CD4-positive, alpha-beta T cell treated with Interleukin-6 at 100 ng/mL for 8 hours (primary cell): ENCODE results near the gene CD28.
A peak's percentile ranks its signal among the peaks of the same experiment; 100 is the strongest.
"Not testable (repeated sequence)": the region's sequence is repeated elsewhere in the genome, so short reads cannot be mapped to it uniquely, and the experiment has no call there.

Source experiments
- DNase-seq: peaks from one replicate; pipeline ENCODE4 v3.0.0-alpha.2; 2020; ENCODE audit warnings: mixed read lengths, low spot score

CD28 gene

DNA sequence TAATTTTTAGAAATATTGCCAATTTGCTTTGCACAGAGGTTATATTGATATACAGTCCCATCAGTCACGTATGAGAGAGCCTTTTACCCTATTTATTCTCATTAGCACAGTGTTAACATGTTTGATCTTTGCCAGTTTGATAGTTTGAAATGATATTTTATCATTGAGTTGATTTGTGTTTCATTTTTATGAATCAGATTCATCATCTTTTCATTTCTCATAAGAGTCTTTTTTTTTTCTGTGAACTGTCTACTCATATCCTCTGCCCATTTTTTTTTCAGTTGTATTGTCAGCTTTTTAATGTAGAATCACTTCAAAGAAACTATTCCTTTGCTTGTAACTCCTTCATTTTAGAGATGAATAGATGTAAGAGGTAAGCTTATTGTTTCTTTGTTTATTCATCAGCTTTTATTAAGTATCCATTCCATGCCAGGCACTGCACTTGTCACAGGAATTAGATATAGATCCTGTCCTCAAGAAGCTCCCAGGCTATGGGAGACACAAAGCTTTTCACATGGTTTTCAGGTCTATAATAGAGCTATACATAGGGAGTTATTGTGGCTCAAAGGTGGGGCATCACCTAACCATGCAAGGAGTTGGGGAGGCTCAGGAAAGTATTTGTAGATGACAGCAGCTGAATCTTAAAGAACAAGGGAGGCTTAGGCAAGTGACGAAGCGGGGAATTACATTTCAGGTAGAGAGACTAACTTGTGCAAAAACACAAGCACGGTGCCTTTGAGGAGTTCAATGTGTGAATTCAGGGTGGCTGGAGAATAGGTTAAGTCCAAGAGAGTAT is 42.1 kb downstream of the CD28 start:
- DNase-seq = no peak

GRCh38 chr2:203750346-203751068 is 44.1 kb downstream of the CD28 start:
- no peak for DNase-seq

DNA sequence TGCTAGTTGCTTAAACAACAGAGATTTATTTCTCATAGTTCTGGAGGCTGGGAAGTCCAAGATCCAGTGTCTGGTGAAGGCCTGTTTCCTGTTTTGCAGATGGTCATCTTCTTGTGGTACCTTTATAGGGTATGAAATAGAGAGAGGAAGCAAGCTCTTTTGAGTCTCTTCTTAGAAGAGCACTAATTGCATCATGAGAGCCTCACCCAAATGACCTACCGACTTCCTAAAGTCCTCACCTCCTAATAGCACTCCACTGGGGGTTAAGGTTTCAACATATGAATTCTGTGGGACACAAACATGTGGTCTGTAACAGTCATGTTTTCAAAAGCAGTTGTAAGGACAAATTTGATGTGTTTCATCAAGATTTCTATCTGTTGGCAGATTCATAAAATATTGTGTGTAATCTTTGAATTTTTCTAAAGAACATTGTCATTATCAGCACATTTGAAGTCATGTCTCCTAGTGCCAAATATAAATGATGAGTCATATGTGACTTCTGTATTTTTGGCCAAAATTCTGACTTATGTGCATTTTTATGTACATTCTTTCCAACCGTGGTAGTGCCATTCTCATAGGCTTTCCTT is 45.3 kb downstream of the CD28 start:
- no peak for DNase-seq

DNA sequence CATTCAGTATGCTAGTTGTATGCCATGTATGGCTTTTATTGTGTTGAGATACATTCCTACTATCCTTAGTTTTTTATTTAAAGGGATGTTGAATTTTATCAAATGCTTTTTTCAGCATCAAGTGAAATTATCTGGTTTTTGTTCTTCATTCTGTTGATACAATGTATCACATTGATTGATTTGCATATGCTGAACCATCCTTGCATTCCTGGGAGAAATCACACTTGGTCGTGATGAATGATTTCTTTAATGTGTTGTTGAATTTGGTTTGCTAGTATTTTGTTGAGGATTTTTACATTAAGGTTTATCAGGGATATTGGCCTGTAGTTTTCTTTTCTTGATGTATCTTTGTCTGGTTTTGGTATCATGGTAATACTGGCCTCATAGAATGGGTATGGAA is 49.7 kb downstream of the CD28 start:
- no peak for DNase-seq

- no peak for DNase-seq
Measured at GRCh38 chr2:203758841-203759689, 52.6 kb downstream of the CD28 start.

GRCh38 chr2:203759690-203760365 is 53.4 kb downstream of the CD28 start:
- DNase-seq = no peak

DNA sequence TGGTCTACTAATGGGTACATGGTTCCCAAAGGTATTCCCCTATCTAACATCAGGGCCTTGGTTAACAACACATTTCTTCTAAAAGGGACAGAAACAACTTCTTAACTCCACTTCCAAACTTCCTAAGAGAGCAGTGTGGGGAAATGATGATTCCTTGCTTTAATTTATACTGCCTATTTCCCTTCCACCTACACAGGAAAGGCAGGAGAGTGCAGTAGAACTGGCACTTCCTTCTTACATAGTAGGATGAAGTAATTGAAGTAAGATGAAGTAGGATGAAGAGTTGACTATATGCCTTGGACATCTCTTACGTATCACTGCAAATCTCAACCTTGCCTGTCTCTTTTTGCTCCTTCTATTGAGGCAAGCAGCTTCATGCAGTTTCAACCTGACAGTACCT is 54.7 kb downstream of the CD28 start:
- DNase-seq = no peak

DNA sequence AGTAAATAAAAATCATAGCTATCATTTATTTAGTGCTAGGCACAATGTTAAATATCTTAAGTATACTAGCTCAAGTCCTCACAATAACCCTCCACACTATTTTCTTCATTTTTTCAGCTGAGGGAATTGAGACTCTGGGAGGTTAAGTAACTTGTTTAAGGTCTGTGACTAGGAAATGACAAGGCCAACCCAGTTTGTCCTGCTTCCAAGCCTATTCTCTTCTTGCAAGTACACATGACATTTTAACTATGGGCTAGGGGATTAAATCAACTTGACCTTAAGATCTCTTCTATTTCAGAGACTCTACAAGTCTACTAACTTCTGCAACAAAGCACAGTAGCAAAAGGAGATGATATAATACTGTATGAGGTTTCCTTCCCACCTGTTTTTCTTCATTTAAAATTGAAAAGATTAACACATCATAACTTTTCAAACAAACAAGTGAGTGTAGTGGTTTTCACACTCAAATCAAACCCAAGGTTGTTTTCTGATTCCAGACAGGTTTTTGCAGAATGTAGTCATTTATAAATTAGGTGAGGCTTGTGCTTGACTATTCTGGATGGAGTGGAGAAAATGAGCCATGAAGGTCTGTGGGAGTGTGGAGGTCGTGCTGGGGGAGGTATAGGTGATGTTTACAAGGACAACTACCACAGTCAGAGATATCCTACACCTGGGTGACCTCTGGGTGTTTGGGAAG is 57.0 kb downstream of the CD28 start:
- DNase-seq = no peak

GRCh38 chr2:203763938-203764664 is 57.7 kb downstream of the CD28 start:
- DNase-seq = peak; percentile 38

GRCh38 chr2:203772456-203773165 is 66.2 kb downstream of the CD28 start:
- DNase-seq = no peak

- DNase-seq = no peak
Measured at GRCh38 chr2:203774760-203775159, 68.3 kb downstream of the CD28 start.

DNA sequence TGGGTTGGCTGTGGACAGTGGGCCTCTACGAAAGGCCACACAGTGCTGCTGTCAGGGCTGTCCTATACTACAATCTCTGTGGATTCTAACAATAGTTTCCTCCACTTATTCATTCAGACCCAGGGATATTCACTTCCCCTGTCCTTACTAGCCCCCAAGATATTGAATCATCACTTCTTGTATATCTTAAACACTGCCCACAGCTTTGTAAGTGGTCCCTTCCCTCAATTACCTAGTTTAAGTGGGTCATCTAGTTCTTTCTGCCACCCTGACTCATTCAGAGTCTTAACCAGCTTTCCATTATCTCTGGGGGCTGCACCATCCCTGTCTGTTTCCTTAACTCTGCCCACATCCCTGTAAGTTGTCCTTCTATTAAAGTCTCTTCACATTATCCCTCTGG is 69.2 kb downstream of the CD28 start:
- no peak for DNase-seq

DNA sequence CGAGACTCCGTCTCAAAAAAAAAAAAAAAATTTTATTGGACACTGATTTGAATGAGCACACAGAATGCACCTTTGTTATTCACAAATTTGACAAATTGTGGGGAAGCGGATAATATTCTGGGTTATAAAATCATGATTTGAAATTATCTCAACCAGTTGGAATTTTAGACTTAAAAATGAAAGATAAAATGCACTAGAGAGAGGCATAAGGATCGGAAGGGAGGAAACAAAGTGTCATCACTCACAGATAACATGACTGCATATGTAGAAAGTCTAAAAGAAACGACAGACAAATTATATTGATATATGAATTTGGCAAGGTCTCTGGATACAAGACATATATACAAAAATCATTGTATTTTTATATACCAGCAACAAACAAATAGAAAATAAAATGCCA is 70.6 kb downstream of the CD28 start:
- no peak for DNase-seq

DNA sequence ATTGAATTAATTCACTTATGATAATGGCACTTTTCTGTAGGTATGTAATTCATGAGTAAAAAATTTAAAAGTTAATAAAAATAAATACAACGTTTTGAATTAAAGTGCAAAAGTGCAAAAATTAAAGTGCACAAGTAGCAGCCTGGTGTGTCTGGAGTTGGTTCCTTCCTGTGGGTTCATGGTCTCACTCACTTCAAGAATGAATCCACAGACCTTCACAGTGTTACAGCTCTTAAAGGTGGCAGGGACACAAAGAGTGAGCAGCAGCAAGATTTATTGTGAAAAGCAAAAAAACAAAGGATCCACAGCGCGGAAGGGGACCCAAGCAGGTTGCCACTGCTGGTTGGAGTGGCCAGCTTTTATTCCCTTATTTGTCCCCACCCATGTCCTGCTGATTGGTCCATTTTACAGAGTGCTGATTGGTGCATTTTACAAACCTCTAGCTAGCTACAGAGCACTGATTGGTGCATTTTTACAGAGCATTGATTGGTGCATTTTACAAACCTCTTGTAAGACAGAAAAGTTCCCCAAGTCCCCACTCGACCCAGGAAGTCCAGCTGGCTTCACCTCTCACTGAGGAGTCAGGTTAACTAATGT is 73.1 kb downstream of the CD28 start:
- DNase-seq = not testable (repeated sequence)

DNA sequence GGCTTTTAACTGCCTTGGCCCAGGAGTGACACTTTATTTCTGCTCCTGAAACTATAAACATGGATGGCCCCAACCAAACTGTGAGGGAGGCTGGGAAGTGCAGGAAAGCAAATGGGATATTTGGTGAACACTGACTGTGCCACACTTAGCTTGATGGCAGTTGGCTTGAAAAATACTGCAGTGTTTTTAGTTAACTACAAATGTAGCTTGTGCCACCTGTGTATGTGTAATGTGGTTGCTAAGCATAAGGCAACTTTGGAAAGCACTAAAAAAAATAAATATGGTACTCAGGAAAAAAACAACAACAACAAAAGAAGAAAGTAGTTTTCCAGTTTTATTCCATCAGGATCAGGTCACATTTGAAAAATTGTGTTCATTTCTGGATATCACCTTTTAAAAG is 73.8 kb downstream of the CD28 start:
- no peak for DNase-seq

GRCh38 chr2:203781151-203781550 is 74.7 kb downstream of the CD28 start:
- DNase-seq = no peak

DNA sequence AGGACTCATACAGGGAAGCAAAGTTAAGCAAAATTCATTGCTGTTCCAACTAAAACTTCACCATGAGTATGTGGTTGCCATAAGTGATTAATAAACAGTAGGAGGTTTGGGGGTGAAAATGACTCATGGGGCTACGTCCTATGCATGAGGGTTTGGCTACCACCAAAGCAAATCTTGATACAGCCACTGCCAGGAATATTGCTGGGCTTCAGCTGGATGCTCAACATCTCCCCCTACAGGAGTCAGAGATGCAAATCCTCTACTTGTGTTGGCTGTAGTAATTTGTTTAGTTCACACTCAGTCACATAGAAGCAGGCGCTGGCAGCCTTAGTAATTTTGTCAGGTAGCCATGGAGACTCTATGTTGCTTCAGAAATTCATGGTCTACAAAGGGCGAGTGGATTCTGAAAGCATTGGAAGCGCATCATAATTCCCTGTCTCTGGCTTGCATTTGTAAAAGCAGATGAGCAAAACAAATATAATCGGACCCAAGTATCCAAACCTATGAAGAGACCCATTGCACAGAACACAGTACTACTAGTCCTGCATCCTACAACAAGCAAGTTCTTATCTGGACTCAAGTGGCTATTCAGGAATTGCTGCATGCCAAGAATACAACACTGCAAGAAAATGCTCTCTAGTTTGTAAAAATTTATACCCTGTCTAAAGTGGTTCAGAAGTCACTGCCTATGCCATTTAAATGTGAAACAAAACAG is 76.0 kb downstream of the CD28 start:
- DNase-seq = peak; percentile 81

DNA sequence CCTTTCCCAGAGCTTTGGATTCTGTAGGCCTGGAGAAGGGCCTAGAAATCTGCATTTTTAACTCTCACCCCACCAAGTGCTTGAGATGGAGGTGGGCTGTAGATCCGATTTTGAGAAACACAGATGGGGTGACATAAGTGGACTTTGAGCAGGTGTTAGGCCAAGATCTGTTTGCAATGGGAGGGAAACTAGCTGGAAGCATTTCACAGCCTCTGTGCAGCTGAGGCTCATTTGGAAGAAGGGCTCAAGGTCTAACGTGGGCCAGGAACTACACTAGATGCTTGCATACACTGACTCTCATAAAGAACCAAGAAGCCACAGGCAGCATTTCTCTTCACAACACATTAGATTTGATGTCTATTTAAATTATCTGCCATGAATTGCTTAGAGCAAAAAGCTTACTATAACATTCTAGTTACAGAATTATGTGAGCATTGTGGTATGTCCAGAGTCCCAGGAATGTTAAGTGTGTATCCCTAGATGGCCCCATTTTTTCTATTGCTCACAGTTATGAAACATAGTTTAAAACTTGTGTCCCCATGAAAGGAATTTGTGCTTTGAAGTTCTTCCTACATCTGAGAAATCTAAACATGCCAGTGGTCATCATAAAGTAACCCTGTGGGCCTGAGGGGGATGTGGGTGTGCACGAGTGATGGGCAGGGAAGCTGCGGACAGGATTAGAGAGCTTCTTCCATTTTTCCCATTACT is 77.2 kb downstream of the CD28 start:
- DNase-seq = no peak
